Endometrial microvascular endothelial cells (primary cell): ENCODE measurements around the gene TFDP1. TPM values are rescaled to one million over a fixed set of nuclear protein-coding genes. Genes with fewer than 3 reads are reported as not detected.
"Not testable (repeated sequence)": the region's sequence is repeated elsewhere in the genome, so short reads cannot be mapped to it uniquely, and the experiment has no call there.

Source experiments
- in situ Hi-C: cut with HindIII; loops from 2 replicates; pipeline ENCODE4 v1.10.0; 2017; ENCODE audit warnings: low sequenced_read_pairs, low pct_unique_long_range_greater_than_20kb; ENCODE audit errors: inconsistent ontology term
- total RNA-seq: library from RNA; depleted of rRNA; stranded (reverse); fragments of >200 nt; gene quantifications from one replicate; pipeline ENCODE4 v1.2.3, GENCODE V29; 2015; ENCODE audit errors: inconsistent ontology term

The TFDP1 gene
- total RNA-seq, 1 donor from 2014 or later: 116 TPM

DNA sequence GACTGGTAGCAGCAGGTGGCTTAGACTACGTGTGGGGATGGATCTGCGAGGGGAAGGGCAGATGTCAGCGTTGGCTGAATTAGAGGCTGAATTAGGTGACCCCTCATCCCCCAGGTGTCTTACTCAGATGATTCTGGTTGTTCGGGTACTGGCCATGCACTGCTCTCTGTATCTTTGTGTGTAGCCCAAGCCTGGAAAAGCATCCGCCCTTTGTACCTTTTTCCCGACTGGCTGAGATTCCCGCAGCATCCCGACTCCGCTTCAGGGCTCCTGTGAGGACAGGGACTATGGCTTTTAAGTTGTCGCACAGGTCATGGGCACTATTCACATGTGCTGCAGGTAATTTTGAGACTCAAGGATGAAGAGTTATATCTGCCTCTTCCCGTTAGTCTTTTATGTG is 7.2 kb downstream of the TFDP1 start:
- in situ Hi-C loops: no loop called here

- in situ Hi-C loops: no loop called here
Measured at GRCh38 chr13:113592571-113592970, 8.0 kb downstream of the TFDP1 start.

GRCh38 chr13:113594066-113594821 is 9.7 kb downstream of the TFDP1 start:
- in situ Hi-C loops: not testable (repeated sequence)

- in situ Hi-C loops: no loop called here
Measured at GRCh38 chr13:113595131-113595530, 10.6 kb downstream of the TFDP1 start.

- in situ Hi-C loops: no loop called here
Measured at GRCh38 chr13:113596321-113597200, 12.0 kb downstream of the TFDP1 start.

DNA sequence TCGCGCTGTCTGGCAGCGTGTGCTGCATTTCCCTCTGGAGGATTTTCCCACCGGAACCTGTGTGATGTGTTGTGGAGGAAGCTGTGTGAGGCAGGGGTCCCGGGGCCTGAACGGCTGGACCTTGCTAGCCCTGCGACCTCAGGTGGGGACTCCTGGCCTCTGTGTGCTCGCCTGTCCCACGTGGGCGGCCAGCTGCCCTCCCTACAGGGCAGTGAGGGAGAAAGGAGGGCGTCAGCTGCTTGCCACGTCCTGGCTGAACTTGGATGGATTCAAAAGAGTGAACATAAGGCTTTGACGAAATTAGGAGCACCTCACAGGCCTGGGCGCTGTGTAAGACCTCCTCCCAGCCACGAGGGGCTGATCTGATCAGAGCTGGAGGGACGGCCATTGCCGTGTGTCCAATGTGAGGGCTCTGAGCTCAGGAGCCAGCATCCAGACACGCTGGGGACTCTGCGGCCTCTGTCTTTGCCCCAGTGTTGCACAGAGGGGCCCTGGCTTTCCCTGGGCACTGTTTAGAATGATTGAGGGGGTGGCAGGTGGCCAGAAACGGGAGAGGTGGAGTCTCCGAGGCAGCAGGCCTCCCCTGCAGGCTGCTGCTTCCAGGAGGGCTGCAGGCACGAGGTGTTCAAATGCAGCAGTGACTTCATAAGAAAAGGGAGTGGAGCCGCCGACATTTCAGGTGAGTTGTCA is 13.0 kb downstream of the TFDP1 start:
- in situ Hi-C loops: no loop called here

DNA sequence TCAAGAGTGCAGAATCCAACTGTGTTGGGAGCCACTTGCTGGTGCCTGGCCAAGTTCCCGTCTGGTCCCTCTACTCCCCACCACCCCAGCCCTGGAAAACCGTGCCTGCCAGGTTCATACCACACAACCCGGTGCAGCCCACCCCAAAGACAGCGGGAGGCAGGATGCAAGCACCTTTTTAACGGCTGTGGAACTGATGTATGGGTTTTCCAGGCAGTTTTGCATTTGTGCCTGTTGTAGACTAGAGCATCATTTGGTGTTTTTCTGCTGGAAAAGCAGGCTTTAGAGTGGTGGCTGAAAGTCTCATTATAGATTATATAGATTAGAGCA is 13.5 kb downstream of the TFDP1 start:
- in situ Hi-C loops: no loop called here

GRCh38 chr13:113598481-113598880 is 13.9 kb downstream of the TFDP1 start:
- in situ Hi-C loops: no loop called here

DNA sequence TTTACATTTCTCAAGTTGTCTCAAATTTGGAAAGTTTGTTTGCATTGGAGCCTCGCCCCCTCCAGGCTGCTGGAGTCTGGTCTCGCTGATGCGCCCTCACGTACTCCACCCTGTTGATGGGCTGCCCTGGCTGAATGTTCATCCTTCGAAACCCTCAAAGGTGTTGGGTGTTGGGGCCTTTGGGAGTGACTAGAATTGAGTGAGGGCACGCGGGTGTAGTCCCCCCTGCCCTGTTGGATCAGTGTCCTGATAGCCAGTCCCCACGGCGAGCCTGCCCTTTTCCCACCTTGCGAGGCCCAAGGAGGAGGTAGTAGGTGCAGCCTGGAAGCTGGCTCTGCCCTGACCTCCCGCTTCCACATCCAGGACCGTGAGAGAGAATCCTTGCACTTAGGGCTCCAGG is 14.8 kb downstream of the TFDP1 start:
- in situ Hi-C loops: no loop called here

DNA sequence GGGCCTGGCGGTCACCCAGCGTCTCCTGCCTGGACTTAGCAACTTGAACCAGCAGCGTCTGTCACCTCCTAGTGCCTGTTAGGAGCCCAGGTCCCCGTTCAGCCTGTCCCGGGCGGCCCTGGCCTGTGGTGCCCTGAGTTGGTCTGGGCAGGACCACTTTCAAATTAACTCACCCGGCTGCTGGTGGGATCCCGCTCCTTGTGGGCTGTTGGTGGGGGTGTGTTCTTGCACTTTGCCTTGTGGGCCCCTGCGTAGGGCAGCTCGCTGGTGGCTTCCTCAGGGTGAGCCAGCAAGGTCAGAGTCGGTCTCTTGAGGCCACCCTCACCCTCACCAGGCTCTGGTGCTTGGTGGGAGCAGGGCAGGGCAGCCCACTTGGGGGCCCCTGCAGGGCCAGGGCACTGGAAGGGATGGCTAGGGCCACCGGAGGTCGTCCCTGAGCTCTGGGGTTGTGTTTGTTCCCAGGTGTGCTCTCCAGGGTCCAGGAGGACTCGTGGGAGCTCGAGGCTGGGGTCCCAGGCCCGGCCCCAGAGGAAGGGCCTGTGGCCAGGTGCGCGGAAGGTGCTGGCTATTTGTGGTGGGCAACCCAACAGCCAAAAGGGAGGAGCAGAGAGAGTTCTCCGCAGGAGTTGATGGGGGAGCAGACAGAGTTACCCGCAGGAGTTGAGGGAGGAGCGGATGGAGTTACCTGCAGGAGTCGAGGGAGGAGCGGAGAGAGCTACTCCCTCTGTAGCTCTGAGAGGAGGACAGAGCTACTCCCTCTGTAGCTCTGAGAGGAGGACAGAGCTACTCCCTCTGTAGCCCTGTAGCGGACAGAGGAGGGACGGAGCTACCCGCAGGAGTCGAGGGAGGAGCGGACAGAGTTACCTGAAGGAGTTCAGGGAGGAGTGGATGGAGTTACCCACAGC is 16.9 kb downstream of the TFDP1 start:
- in situ Hi-C loops: no loop called here

GRCh38 chr13:113602291-113602988 is 17.9 kb downstream of the TFDP1 start:
- in situ Hi-C loops: no loop called here

GRCh38 chr13:113603116-113603710 is 18.7 kb downstream of the TFDP1 start:
- in situ Hi-C loops: no loop called here

DNA sequence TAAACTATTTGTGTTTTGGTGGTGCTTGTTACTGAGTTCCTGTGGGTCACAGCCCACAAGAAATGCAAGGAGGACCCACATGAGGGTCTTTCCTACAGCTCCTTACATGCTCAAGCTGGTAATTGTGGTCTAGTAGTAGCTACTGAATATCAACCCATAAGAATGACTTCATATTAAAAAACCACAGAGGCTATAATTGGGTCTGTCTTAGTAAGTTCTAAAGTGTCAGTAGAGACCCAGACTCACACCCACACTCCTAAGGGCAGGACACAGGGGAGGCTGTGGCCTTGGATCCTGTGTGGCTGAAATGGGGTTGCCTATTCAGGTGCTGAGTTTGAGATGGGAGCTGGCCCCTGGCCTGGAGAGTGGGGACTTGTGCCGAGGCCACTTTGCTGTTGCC is 19.6 kb downstream of the TFDP1 start:
- in situ Hi-C loops: no loop called here

DNA sequence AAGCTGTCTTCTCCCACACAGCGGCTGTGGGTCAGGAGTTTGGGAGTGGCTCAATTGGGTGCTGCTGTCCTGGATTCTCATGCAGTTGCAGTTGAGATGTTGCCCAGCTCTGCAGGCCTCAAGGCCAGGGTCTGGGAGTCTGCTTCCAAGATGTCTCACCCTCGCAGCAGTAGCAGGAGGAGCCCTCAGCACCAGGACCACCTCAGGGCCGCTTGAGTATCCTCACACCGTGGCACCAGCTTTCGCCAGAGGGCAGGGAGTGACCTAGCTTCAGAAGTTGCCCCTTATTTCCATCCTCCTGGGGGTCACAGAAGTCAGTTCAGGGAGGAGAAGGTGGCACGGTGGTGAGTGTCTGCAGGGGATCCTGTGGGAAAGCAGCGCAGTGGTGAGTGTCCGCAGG is 20.9 kb downstream of the TFDP1 start:
- in situ Hi-C loops: no loop called here

DNA sequence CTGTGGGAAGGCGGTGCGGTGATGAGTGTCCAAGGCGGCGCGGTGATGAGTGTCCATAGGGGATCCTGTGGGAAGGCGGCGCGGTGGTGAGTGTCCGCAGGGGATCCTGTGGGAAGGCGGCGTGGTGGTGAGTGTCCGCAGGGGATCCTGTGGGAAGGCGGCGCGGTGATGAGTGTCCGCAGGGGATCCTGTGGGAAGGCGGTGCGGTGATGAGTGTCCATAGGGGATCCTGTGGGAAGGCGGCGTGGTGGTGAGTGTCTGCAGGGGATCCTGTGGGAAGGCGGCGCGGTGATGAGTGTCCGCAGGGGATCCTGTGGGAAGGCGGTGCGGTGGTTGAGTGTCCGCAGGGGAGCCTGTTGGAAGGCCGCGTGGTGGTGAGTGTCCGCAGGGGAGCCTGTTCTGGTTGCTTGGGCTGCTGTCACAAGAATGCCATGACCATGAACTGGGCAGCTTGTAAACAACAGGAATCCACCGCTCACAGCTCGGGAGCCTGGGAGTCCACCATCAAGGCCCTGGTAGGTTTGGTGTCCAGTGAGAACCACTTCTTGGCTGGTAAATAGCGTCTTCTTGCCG is 21.4 kb downstream of the TFDP1 start:
- in situ Hi-C loops: no loop called here

DNA sequence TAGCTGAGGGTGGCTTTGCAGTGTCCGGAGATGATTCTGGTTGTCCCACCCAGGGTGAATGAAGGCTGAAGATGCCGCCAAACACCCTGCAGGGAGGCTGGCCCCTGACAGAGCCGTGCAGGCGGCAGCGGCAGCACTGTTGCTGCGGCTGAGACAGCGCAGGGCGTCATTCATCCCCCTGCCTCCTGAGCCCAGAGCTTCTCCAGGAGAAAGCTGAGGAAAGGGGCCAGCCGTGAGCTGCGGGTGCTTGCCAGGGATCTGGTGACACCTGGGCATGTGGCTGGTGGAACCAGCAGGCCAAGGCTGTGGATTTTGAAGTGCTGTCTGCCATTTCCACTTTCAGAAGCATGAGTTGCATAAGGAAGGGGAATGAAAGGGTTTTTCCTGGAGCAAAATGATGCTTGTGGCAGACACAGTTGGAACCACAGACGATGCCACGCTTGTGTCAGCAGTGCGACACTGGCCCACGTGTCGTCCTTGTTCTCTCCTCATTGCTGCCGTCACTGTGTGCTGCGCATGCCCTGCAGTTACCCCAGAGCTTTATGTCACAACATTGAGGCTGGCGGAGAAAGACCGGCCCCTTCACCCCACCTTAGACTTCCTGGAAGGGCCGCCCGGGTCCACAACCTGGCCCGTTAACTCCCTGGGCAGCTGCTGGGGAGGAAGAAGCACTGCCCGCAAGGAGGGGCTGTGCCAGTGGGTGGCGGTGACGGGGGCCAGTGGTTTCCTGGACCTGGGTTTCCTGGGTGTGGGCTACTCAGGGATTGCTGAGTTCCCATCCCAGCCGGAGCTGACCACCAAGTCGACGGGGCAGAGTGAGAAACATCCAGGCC is 22.7 kb downstream of the TFDP1 start:
- in situ Hi-C loops: no loop called here
